Ascending aorta (tissue), 2 donors: ENCODE results near the gene PCDH9. TPM values are rescaled to one million over a fixed set of nuclear protein-coding genes. Genes with fewer than 3 reads are reported as not detected.

ENCODE experiments used
- DNase-seq, 2 donors: peaks; one replicate each; pipeline ENCODE4 v3.0.0-alpha.2; 2019; ENCODE audit warnings: low spot score in 2 of 2
- H3K27ac ChIP-seq, 2 donors: fragments of 200-600 bp; sonication (generic); one replicate each; pipeline ENCODE4 v1.5.1; 2016 to 2017; ENCODE audit warnings: mild to moderate bottlenecking in 1 of 2
- H3K27me3 ChIP-seq: fragments of 200-600 bp; sonication (generic); one replicate; pipeline ENCODE4 v1.5.1; 2017
- H3K36me3 ChIP-seq, 2 donors: fragments of 200-600 bp; sonication (generic); one replicate each; pipeline ENCODE4 v1.5.1; 2016
- H3K4me1 ChIP-seq, 2 donors: fragments of 200-600 bp; sonication (generic); one replicate each; pipeline ENCODE4 v1.5.1; 2016 to 2017; ENCODE audit warnings: mild to moderate bottlenecking in 1 of 2
- H3K4me3 ChIP-seq, 2 donors: fragments of 200-600 bp; sonication (generic); one replicate each; pipeline ENCODE4 v1.5.1; 2016 to 2017; ENCODE audit warnings: mild to moderate bottlenecking in 1 of 2
- H3K9me3 ChIP-seq, 2 donors: fragments of 200-600 bp; sonication (generic); one replicate each; pipeline ENCODE4 v1.5.1; 2016
- CTCF ChIP-seq, 3 experiments: fragments of 200-600 bp in 2 of 3; fragments of 450-650 bp in 1 of 3; sonication (generic) in 2 of 3; IDR thresholded peaks; one replicate each; pipeline ENCODE4 v1.5.1; 2016 to 2019; ENCODE audit warnings: antibody characterized with exemption in 3 of 3, mild to moderate bottlenecking in 1 of 3, moderate library complexity in 1 of 3
- intact Hi-C: fragments of 100-400 bp; cut with DNase I; formaldehyde crosslinking; loops from one replicate; pipeline ENCODE4 v1.15.1; 2023
- total RNA-seq: library from RNA; depleted of rRNA; stranded (reverse); fragments of >200 nt; gene quantifications from one replicate; pipeline ENCODE4 v1.1.0, GENCODE V29; 2016

Gene PCDH9
- total RNA-seq, 1 donor from 2014 or later = 3.6 TPM

DNA sequence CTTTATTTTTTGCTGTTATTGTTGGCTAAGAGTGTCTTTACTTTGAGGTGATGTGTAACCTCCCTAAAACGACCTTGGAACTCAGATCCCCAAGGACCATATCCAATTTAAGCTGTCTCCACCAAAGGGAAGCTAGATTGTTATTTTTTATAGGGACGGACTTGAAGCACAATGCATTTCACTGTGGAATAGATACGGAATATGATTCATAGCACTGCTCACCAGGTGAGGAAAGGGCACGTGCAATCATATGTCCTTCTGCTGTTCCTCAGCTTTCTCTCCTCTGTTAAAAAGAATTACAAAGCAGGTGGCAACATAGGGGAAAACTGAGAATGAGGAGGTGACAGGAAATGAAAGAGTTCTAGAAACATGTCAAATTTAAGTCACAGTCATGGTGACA is 679.0 kb downstream of the PCDH9 start:
- H3K9me3 ChIP-seq = no peaks in the 10 kb centered on the region
- intact Hi-C loops = no loop called here
- TF ChIP-seq CTCF (IDR thresholded peaks at IDR 0.05) = no peak

DNA sequence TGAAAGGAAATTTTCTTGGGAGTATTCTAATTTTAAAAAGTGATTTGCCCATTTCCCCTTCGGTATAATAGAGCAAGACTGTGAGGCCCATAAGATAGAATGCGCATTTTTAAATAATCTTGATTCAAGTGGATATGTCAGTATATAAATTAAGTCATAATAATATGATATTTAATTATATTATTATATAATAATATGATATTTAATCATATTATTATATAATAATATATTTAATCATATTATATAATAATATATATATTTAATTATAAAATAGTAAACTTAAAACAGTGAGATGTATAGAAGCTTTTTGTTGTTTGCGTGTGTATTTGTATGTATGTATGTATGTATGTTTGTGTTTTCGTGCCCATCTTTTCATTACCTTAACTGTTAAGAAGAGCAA is 682.5 kb downstream of the PCDH9 start:
- no peak for DNase-seq
- Histone ChIP-seq H3K36me3 (no peaks in the 10 kb centered on the region), H3K4me1 (no peaks in the 10 kb centered on the region), H3K27me3 (no peaks in the 10 kb centered on the region), H3K4me3 (no peak overlapping the region), H3K27ac (no peak overlapping the region), H3K9me3 (no peaks in the 10 kb centered on the region)
- no peak for TF ChIP-seq CTCF (IDR thresholded peaks at IDR 0.05)
- intact Hi-C loops = no loop called here

More for the DNA sequence above, 679.0 kb downstream of the PCDH9 start:
- no peak for DNase-seq
- Histone ChIP-seq H3K36me3 (no peaks in the 10 kb centered on the region), H3K27me3 (no peaks in the 10 kb centered on the region), H3K4me3 (no peak overlapping the region), H3K27ac (no peak overlapping the region), H3K4me1 (no peaks in the 10 kb centered on the region)

- H3K9me3 ChIP-seq = no peaks in the 10 kb centered on the region
- no peak for TF ChIP-seq CTCF (IDR thresholded peaks at IDR 0.05)
- intact Hi-C loops = no loop called here
Measured at GRCh38 chr13:66546534-66547379, 683.4 kb downstream of the PCDH9 start.

GRCh38 chr13:66543780-66544179 is 686.4 kb downstream of the PCDH9 start:
- Histone ChIP-seq H3K4me3 (no peak overlapping the region), H3K9me3 (no peaks in the 10 kb centered on the region), H3K36me3 (no peaks in the 10 kb centered on the region), H3K27ac (no peak overlapping the region), H3K27me3 (no peaks in the 10 kb centered on the region), H3K4me1 (no peaks in the 10 kb centered on the region)
- no peak for TF ChIP-seq CTCF (IDR thresholded peaks at IDR 0.05)
- intact Hi-C loops = no loop called here
- no peak for DNase-seq

More at GRCh38 chr13:66546534-66547379, 683.4 kb downstream of the PCDH9 start:
- no peak for DNase-seq
- Histone ChIP-seq H3K27ac (no peak overlapping the region), H3K4me1 (no peaks in the 10 kb centered on the region), H3K4me3 (no peak overlapping the region), H3K27me3 (no peaks in the 10 kb centered on the region), H3K36me3 (no peaks in the 10 kb centered on the region)

GRCh38 chr13:66537417-66537816 is 692.7 kb downstream of the PCDH9 start:
- Histone ChIP-seq H3K27ac (no peak overlapping the region), H3K9me3 (no peaks in the 10 kb centered on the region), H3K36me3 (no peaks in the 10 kb centered on the region), H3K4me3 (no peak overlapping the region), H3K27me3 (no peaks in the 10 kb centered on the region), H3K4me1 (no peaks in the 10 kb centered on the region)
- DNase-seq = no peak
- intact Hi-C loops = no loop called here
- no peak for TF ChIP-seq CTCF (IDR thresholded peaks at IDR 0.05)
